HG02798 (cell line): ENCODE measurements around the gene ZSWIM4.
"Not testable (repeated sequence)": the region's sequence is repeated elsewhere in the genome, so short reads cannot be mapped to it uniquely, and the experiment has no call there.

ENCODE experiments used
- ATAC-seq: cut with Tn5 transposase; IDR thresholded peaks from one replicate; pipeline ENCODE4 v1.9.1; 2021; ENCODE audit warnings: mild to moderate bottlenecking; ENCODE audit not compliant: unreplicated experiment, poor library complexity

ZSWIM4 gene

GRCh38 chr19:13846557-13847406 lies 51.5 kb downstream of the ZSWIM4 start:
- peak; percentile 48 for ATAC-seq

GRCh38 chr19:13847407-13848339 lies 52.4 kb downstream of the ZSWIM4 start:
- peak; percentile 14 for ATAC-seq

GRCh38 chr19:13848340-13848677 lies 53.1 kb downstream of the ZSWIM4 start:
- no peak for ATAC-seq

GRCh38 chr19:13848798-13849676 lies 53.8 kb downstream of the ZSWIM4 start:
- ATAC-seq, result no peak

GRCh38 chr19:13849991-13850909 lies 55.0 kb downstream of the ZSWIM4 start:
- no peak for ATAC-seq

- ATAC-seq, result no peak
Measured at GRCh38 chr19:13850910-13851733, 55.9 kb downstream of the ZSWIM4 start.

GRCh38 chr19:13851734-13852114 lies 56.5 kb downstream of the ZSWIM4 start:
- not testable (repeated sequence) for ATAC-seq

GRCh38 chr19:13852171-13852707 lies 57.0 kb downstream of the ZSWIM4 start:
- ATAC-seq, result not testable (repeated sequence)

- ATAC-seq, result no peak
Measured at GRCh38 chr19:13856497-13856896, 61.3 kb downstream of the ZSWIM4 start.

GRCh38 chr19:13859361-13859880 lies 64.2 kb downstream of the ZSWIM4 start:
- no peak for ATAC-seq

- no peak for ATAC-seq
Measured at GRCh38 chr19:13860679-13861391, 65.6 kb downstream of the ZSWIM4 start.

GRCh38 chr19:13861392-13861713 lies 66.1 kb downstream of the ZSWIM4 start:
- ATAC-seq, result peak; percentile 22

- ATAC-seq, result peak; percentile 73
Measured at GRCh38 chr19:13861714-13862531, 66.7 kb downstream of the ZSWIM4 start.

GRCh38 chr19:13864046-13864666 lies 68.9 kb downstream of the ZSWIM4 start:
- no peak for ATAC-seq

GRCh38 chr19:13864667-13865570 lies 69.7 kb downstream of the ZSWIM4 start:
- ATAC-seq, result no peak
